Aorta (tissue), 5 donors: ENCODE measurements around the gene FXR1. TPM values are rescaled to one million over a fixed set of nuclear protein-coding genes. Genes with fewer than 3 reads are reported as not detected.

ENCODE experiments used
- ATAC-seq: fragments of 200-7000 bp; cut with Tn5 transposase; one replicate; pipeline ENCODE4 v1.9.1; 2022; ENCODE audit warnings: moderate library complexity; ENCODE audit not compliant: low FRiP score
- DNase-seq, 2 donors: peaks; one replicate each; pipeline ENCODE4 v3.0.0-alpha.2; 2020
- H3K27ac ChIP-seq, 2 donors: one replicate each; pipeline ENCODE4 v1.5.1; 2013; ENCODE audit warnings: low read length in 2 of 2, mild to moderate bottlenecking in 2 of 2, moderate library complexity in 2 of 2, control low read depth in 1 of 2, inconsistent platforms in 1 of 2, low read depth in 1 of 2
- H3K27me3 ChIP-seq, 2 donors: one replicate each; pipeline ENCODE4 v1.6.1; 2013; ENCODE audit warnings: control low read depth in 1 of 2, low read length in 1 of 2, mild to moderate bottlenecking in 1 of 2, moderate library complexity in 1 of 2; ENCODE audit not compliant: insufficient read depth in 2 of 2, control insufficient read depth in 1 of 2
- H3K36me3 ChIP-seq, 2 donors: one replicate each; pipeline ENCODE4 v1.6.1; 2013; ENCODE audit warnings: control low read depth in 1 of 2, low read length in 1 of 2, mild to moderate bottlenecking in 1 of 2; ENCODE audit not compliant: insufficient read depth in 2 of 2, control insufficient read depth in 1 of 2
- H3K4me1 ChIP-seq, 2 donors: one replicate each; pipeline ENCODE4 v1.6.1; 2013; ENCODE audit warnings: low read length in 2 of 2, control low read depth in 1 of 2, mild to moderate bottlenecking in 1 of 2, moderate library complexity in 1 of 2; ENCODE audit not compliant: insufficient read depth in 2 of 2, control insufficient read depth in 1 of 2
- H3K4me3 ChIP-seq, 2 donors: one replicate each; pipeline ENCODE4 v1.5.1; 2013; ENCODE audit warnings: low read length in 2 of 2, control low read depth in 1 of 2, mild to moderate bottlenecking in 1 of 2
- H3K9me3 ChIP-seq: one replicate; pipeline ENCODE4 v1.6.1; 2013; ENCODE audit warnings: mild to moderate bottlenecking, low read length; ENCODE audit not compliant: control insufficient read depth
- WGBS, 2 donors: extraction: QIAGEN DNeasy Blood & Tissue Kit; methylation state at CpG; one replicate each; pipeline ENCODE4 v1.1.7; 2013; 5-methylcytosine and 5-hydroxymethylcytosine counted together
- intact Hi-C, 2 donors: fragments of 100-400 bp; cut with DNase I; formaldehyde crosslinking; loops; one replicate each; pipeline versions ENCODE4 v1.14.2 to v1.15.0; 2022
- polyA plus RNA-seq, 2 donors: library from polyadenylated mRNA; stranded (reverse); fragments of 200-250 nt; gene quantifications; one replicate each; pipeline ENCODE4 v1.2.3, GENCODE V29; 2013
- total RNA-seq, 2 donors: library from RNA; stranded (reverse); fragmentation: NEBNext Ultra II Directional; extraction: Animal tissue kit (Norgen Biotek cat#: 25700); gene quantifications; one replicate each; pipeline ENCODE4 v1.2.1, GENCODE V29; 2021
- donor health status: healthy with polysubstance abuse.
- donor health status: Bipolar disorder and iron deficiency.
- donor health status: DM: no; HTN: no; CAD: no.
- donor health status: DM: no; HTN: no; CAD: no.
- donor health status: DM: yes; HTN: yes; CAD: no.

FXR1 gene
- total and polyA plus RNA-seq, 4 donors: 64.9 to 120 (median 105) TPM

- WGBS, 2 donors: 69 to 72% methylated on average over 3 of the region's 3 CpGs
Observed at GRCh38 chr3:180961087-180961486, 48.6 kb downstream of the FXR1 start.

DNA sequence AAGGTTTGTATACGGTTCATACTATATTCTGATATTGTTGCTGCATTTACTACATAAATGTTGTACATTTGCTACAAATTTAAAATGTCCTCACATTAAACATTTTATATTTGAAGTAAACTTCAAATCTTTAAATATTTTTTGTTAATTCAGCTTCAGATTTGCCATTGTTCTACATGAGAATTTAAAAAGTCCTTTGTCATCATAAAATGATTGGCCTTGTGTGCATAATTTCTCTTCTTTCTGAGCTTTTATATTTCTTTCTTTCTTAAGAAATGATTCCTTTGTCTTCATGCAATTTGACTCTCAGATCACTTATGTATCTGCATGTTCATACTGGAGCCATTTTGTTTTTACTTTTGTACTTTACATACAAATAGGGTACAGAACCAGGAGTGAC is 49.1 kb downstream of the FXR1 start:
- Histone ChIP-seq H3K9me3 (no peaks in the 10 kb centered on the region), H3K4me3 (no peak overlapping the region), H3K27me3 (no peaks in the 10 kb centered on the region), H3K36me3 (peaks cover 0 to 1% of the 10 kb centered on the region in 2 donors), H3K27ac (no peak overlapping the region), H3K4me1 (no peaks in the 10 kb centered on the region)
- DNase-seq (no peak), ATAC-seq (no peak)
- intact Hi-C loops: no loop called here
- WGBS, 2 donors: 93 to 95% methylated on average over 1 of the region's 1 CpG

More at GRCh38 chr3:180961087-180961486, 48.6 kb downstream of the FXR1 start:
- ATAC-seq (no peak), DNase-seq (no peak)
- Histone ChIP-seq H3K4me1 (no peaks in the 10 kb centered on the region), H3K27me3 (no peaks in the 10 kb centered on the region), H3K27ac (no peak overlapping the region), H3K9me3 (no peaks in the 10 kb centered on the region), H3K4me3 (no peak overlapping the region), H3K36me3 (peaks cover 0 to 1% of the 10 kb centered on the region in 2 donors)
- intact Hi-C loops: no loop called here

DNA sequence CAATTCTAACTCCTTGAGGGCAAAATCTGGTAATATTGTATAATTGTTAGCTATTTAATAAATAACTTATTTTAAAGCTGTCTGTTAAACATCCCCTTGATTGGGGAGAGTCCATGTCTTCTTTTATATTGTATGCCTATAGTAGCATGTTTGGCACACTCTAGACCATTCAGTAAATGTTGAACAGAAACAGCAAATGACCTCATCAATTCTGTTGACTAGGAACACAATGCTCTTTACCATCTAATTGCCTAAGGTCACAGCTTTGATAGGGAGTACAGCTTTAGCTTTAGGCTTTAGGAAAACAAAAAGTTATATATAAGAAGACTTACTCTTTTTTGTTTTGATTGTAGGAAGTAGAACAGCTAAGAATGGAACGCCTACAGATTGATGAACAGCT is 50.1 kb downstream of the FXR1 start:
- 79 to 90% methylated on average over 1 of the region's 1 CpG for WGBS, 2 donors
- Histone ChIP-seq H3K9me3 (no peaks in the 10 kb centered on the region), H3K27me3 (no peaks in the 10 kb centered on the region), H3K27ac (no peak overlapping the region), H3K4me3 (no peak overlapping the region), H3K36me3 (peaks cover 0 to 1% of the 10 kb centered on the region in 2 donors), H3K4me1 (no peaks in the 10 kb centered on the region)
- intact Hi-C loops: no loop called here
- DNase-seq (no peak), ATAC-seq (no peak)

- no peaks in the 10 kb centered on the region for H3K27me3 ChIP-seq
- H3K4me3 ChIP-seq: no peak overlapping the region
- DNase-seq (no peak), ATAC-seq (no peak)
- no peaks in the 10 kb centered on the region for H3K9me3 ChIP-seq
- no peaks in the 10 kb centered on the region for H3K36me3 ChIP-seq
- intact Hi-C loops: no loop called here
- 95 to 97% methylated on average over 6 of the region's 6 CpGs for WGBS, 2 donors
- H3K4me1 ChIP-seq: no peaks in the 10 kb centered on the region
- H3K27ac ChIP-seq: no peak overlapping the region
Observed at GRCh38 chr3:180970931-180971330, 58.5 kb downstream of the FXR1 start.

GRCh38 chr3:180973543-180973942 is 61.1 kb downstream of the FXR1 start:
- ATAC-seq: no peak
- intact Hi-C loops: no loop called here
- Histone ChIP-seq H3K36me3 (no peaks in the 10 kb centered on the region), H3K4me1 (no peaks in the 10 kb centered on the region), H3K27ac (no peak overlapping the region), H3K4me3 (no peak overlapping the region), H3K9me3 (no peaks in the 10 kb centered on the region), H3K27me3 (no peaks in the 10 kb centered on the region)
- no peak for DNase-seq
- 87 to 90% methylated on average over 2 of the region's 2 CpGs for WGBS, 2 donors

DNA sequence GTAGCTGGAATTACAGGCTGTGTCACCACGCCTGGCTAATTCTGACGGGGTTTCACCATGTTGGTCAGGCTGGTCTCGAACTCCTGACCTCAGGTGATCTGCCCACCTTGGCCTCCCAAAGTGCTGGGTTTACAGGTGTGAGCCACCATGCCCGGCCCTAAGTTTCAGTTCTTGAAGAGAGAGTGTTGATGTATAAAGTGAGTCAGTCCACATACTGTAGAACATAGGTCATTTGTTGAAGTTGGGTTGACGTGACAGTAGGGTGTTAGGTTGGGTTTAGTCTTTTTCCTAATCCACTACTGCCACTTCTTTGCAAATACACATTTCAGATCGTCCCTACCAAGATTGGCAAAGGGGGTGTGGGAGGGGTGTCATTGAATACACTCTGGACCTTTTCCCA is 61.8 kb downstream of the FXR1 start:
- 86 to 90% methylated on average over 6 of the region's 6 CpGs for WGBS, 2 donors
- no peak overlapping the region for H3K4me3 ChIP-seq

GRCh38 chr3:180977498-180977897 is 65.0 kb downstream of the FXR1 start:
- H3K36me3 ChIP-seq: peaks cover 0 to 4% of the 10 kb centered on the region in 2 donors
- no peaks in the 10 kb centered on the region for H3K4me1 ChIP-seq
- H3K27me3 ChIP-seq: no peaks in the 10 kb centered on the region
- intact Hi-C loops: no loop called here
- no peak overlapping the region for H3K4me3 ChIP-seq
- ATAC-seq (no peak), DNase-seq (no peak)
- no peak overlapping the region for H3K27ac ChIP-seq
- H3K9me3 ChIP-seq: no peaks in the 10 kb centered on the region

More for the DNA sequence above, 61.8 kb downstream of the FXR1 start:
- DNase-seq (no peak), ATAC-seq (no peak)
- no peaks in the 10 kb centered on the region for H3K4me1 ChIP-seq
- no peaks in the 10 kb centered on the region for H3K27me3 ChIP-seq
- H3K27ac ChIP-seq: no peak overlapping the region
- peaks cover 0 to 4% of the 10 kb centered on the region in 2 donors for H3K36me3 ChIP-seq
- H3K9me3 ChIP-seq: no peaks in the 10 kb centered on the region
- intact Hi-C loops: no loop called here

DNA sequence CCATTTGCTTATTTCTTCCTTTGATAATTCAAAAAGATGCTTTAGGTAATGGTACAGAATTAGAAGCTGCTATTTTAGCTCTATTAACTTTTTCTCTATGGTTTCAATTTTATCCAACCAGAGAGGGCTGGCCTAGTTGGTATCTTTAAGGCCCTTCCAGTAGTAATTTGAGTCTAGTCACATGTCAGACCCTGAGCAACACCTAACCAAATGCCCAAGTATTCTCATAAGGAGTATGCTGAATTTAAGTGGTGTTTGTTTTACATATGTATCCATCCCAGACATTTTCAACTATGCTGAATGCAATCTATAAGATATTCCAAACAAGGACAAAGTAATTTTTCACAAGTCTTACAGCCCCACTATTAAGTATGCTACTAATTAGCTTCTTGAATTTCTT is 67.5 kb downstream of the FXR1 start:
- H3K27ac ChIP-seq: no peak overlapping the region
- H3K4me3 ChIP-seq: no peak overlapping the region
- ATAC-seq: no peak
- no peaks in the 10 kb centered on the region for H3K9me3 ChIP-seq
- no peaks in the 10 kb centered on the region for H3K27me3 ChIP-seq
- peaks cover 0 to 7% of the 10 kb centered on the region in 2 donors for H3K36me3 ChIP-seq
- H3K4me1 ChIP-seq: no peaks in the 10 kb centered on the region
- no peak for DNase-seq
- intact Hi-C loops: loop anchor here in 1 of 2 donors (10.0 kb wide), 1 partner anchor 65 kb away; the partner anchor contains the start of gene FXR1

GRCh38 chr3:180980611-180981010 is 68.1 kb downstream of the FXR1 start:
- H3K36me3 ChIP-seq: peaks cover 0 to 7% of the 10 kb centered on the region in 2 donors

More at GRCh38 chr3:180980611-180981010, 68.1 kb downstream of the FXR1 start:
- Histone ChIP-seq H3K27me3 (no peaks in the 10 kb centered on the region), H3K4me3 (no peak overlapping the region), H3K27ac (no peak overlapping the region), H3K4me1 (no peaks in the 10 kb centered on the region), H3K9me3 (no peaks in the 10 kb centered on the region)
- ATAC-seq (no peak), DNase-seq (no peak)
- intact Hi-C loops: loop anchor here in 1 of 2 donors (10.0 kb wide), 1 partner anchor 66 kb away; the partner anchor contains the start of gene FXR1
